IPS-18a (cell line): ENCODE data around the gene ASF1A.

ENCODE experiments used
- H3K27ac ChIP-seq: one replicate; pipeline ENCODE4 v1.5.1; 2013; ENCODE audit warnings: low read length
- H3K27me3 ChIP-seq: one replicate; pipeline ENCODE4 v1.6.1; 2013; ENCODE audit warnings: mild to moderate bottlenecking, low read length; ENCODE audit not compliant: control insufficient read depth, insufficient read depth
- H3K36me3 ChIP-seq: one replicate; pipeline ENCODE4 v1.6.1; 2013; ENCODE audit warnings: low read depth, low read length; ENCODE audit not compliant: control insufficient read depth
- H3K4me1 ChIP-seq: one replicate; pipeline ENCODE4 v1.6.1; 2013; ENCODE audit warnings: low read depth, low read length; ENCODE audit not compliant: control insufficient read depth
- H3K4me3 ChIP-seq: one replicate; pipeline ENCODE4 v1.5.1; 2013; ENCODE audit warnings: low read length
- H3K9ac ChIP-seq: one replicate; pipeline ENCODE4 v1.6.1; 2013; ENCODE audit warnings: mild to moderate bottlenecking, low read length, moderate library complexity
- H3K9me3 ChIP-seq: one replicate; pipeline ENCODE4 v1.6.1; 2013; ENCODE audit warnings: low read depth, low read length; ENCODE audit not compliant: control insufficient read depth

ASF1A gene

GRCh38 chr6:118918329-118918725 is 24.4 kb downstream of the ASF1A start:
- no peaks in the 10 kb centered on the region for H3K9me3 ChIP-seq
- no peaks in the 10 kb centered on the region for H3K4me1 ChIP-seq
- peaks cover 70% of the 10 kb centered on the region for H3K36me3 ChIP-seq
- no peak overlapping the region for H3K9ac ChIP-seq
- H3K4me3 ChIP-seq, result no peak overlapping the region
- H3K27ac ChIP-seq, result no peak overlapping the region
- H3K27me3 ChIP-seq, result no peaks in the 10 kb centered on the region

GRCh38 chr6:118921084-118921483 is 27.1 kb downstream of the ASF1A start:
- Histone ChIP-seq H3K9me3 (no peaks in the 10 kb centered on the region), H3K36me3 (peaks cover 55% of the 10 kb centered on the region), H3K9ac (no peak overlapping the region), H3K27me3 (no peaks in the 10 kb centered on the region), H3K4me1 (no peaks in the 10 kb centered on the region), H3K27ac (no peak overlapping the region), H3K4me3 (no peak overlapping the region)

- Histone ChIP-seq H3K4me1 (no peaks in the 10 kb centered on the region), H3K4me3 (no peak overlapping the region), H3K9ac (no peak overlapping the region), H3K36me3 (peaks cover 51% of the 10 kb centered on the region), H3K9me3 (no peaks in the 10 kb centered on the region), H3K27me3 (no peaks in the 10 kb centered on the region), H3K27ac (no peak overlapping the region)
These were observed 29.1 kb downstream of the ASF1A start for GRCh38 chr6:118923035-118923434.

GRCh38 chr6:118930680-118931079 is 36.7 kb downstream of the ASF1A start:
- no peak overlapping the region for H3K27ac ChIP-seq
- no peaks in the 10 kb centered on the region for H3K9me3 ChIP-seq
- peaks cover 25% of the 10 kb centered on the region for H3K36me3 ChIP-seq
- H3K4me3 ChIP-seq, result no peak overlapping the region
- peaks cover 9% of the 10 kb centered on the region for H3K4me1 ChIP-seq
- no peak overlapping the region for H3K9ac ChIP-seq
- H3K27me3 ChIP-seq, result no peaks in the 10 kb centered on the region

GRCh38 chr6:118931436-118931835 is 37.5 kb downstream of the ASF1A start:
- Histone ChIP-seq H3K36me3 (peaks cover 25% of the 10 kb centered on the region), H3K4me1 (peaks cover 14% of the 10 kb centered on the region), H3K9ac (no peak overlapping the region), H3K27me3 (no peaks in the 10 kb centered on the region), H3K9me3 (no peaks in the 10 kb centered on the region), H3K27ac (no peak overlapping the region), H3K4me3 (no peak overlapping the region)

GRCh38 chr6:118932421-118932820 is 38.5 kb downstream of the ASF1A start:
- Histone ChIP-seq H3K4me1 (peaks cover 14% of the 10 kb centered on the region), H3K27me3 (no peaks in the 10 kb centered on the region), H3K9me3 (no peaks in the 10 kb centered on the region), H3K4me3 (no peak overlapping the region), H3K27ac (no peak overlapping the region), H3K36me3 (peaks cover 25% of the 10 kb centered on the region), H3K9ac (no peak overlapping the region)

- peak overlapping the region; percentile 98 for H3K4me3 ChIP-seq
- no peak overlapping the region for H3K27ac ChIP-seq
- H3K4me1 ChIP-seq, result peaks cover 14% of the 10 kb centered on the region
- H3K27me3 ChIP-seq, result no peaks in the 10 kb centered on the region
- H3K9ac ChIP-seq, result no peak overlapping the region
- peaks cover 20% of the 10 kb centered on the region for H3K36me3 ChIP-seq
- no peaks in the 10 kb centered on the region for H3K9me3 ChIP-seq
These were observed 40.0 kb downstream of the ASF1A start for GRCh38 chr6:118933855-118934460.

- H3K9me3 ChIP-seq, result no peaks in the 10 kb centered on the region
- peaks cover 14% of the 10 kb centered on the region for H3K4me1 ChIP-seq
- peak within 1 kb of the TSS; percentile 87 for H3K27ac ChIP-seq
- H3K36me3 ChIP-seq, result peaks cover 20% of the 10 kb centered on the region
- peak within 1 kb of the TSS; percentile 98 for H3K4me3 ChIP-seq
- H3K27me3 ChIP-seq, result no peaks in the 10 kb centered on the region
- peak within 1 kb of the TSS; percentile 98 for H3K9ac ChIP-seq
These were observed 40.7 kb downstream of the ASF1A start, which contains the start of gene MCM9 for GRCh38 chr6:118934461-118935330. MCM9 (minus strand) TSS chr6:118935159; CDS start chr6:118931723, 3,436 bp downstream.

GRCh38 chr6:118935331-118935668 is 41.3 kb downstream of the ASF1A start:
- peaks cover 14% of the 10 kb centered on the region for H3K4me1 ChIP-seq
- H3K4me3 ChIP-seq, result peak overlapping the region; percentile 98
- no peaks in the 10 kb centered on the region for H3K9me3 ChIP-seq
- H3K9ac ChIP-seq, result peak overlapping the region; percentile 70
- H3K27me3 ChIP-seq, result no peaks in the 10 kb centered on the region
- H3K27ac ChIP-seq, result peak overlapping the region; percentile 49
- peaks cover 20% of the 10 kb centered on the region for H3K36me3 ChIP-seq

- Histone ChIP-seq H3K9me3 (no peaks in the 10 kb centered on the region), H3K27ac (no peak overlapping the region), H3K9ac (no peak overlapping the region), H3K36me3 (peaks cover 13% of the 10 kb centered on the region), H3K27me3 (no peaks in the 10 kb centered on the region), H3K4me3 (peak overlapping the region; percentile 98), H3K4me1 (peaks cover 14% of the 10 kb centered on the region)
These were observed 42.2 kb downstream of the ASF1A start for GRCh38 chr6:118935978-118936703.

GRCh38 chr6:118939683-118940082 is 45.7 kb downstream of the ASF1A start:
- Histone ChIP-seq H3K9me3 (peaks cover 4% of the 10 kb centered on the region), H3K4me1 (peaks cover 9% of the 10 kb centered on the region), H3K27ac (no peak overlapping the region), H3K9ac (no peak overlapping the region), H3K4me3 (no peak overlapping the region), H3K36me3 (no peaks in the 10 kb centered on the region), H3K27me3 (no peaks in the 10 kb centered on the region)
